Thymus (tissue), 14 donors: ENCODE results near the gene CAPN15. TPM values are rescaled to one million over a fixed set of nuclear protein-coding genes. Genes with fewer than 3 reads are reported as not detected.
"Not testable (repeated sequence)": the region's sequence is repeated elsewhere in the genome, so short reads cannot be mapped to it uniquely, and the experiment has no call there.

Experiments
- DNase-seq, 9 donors: peaks; one replicate each; pipeline ENCODE4 v3.0.0-alpha.2; 2013; ENCODE audit warnings: low spot score in 9 of 9, low read depth in 6 of 9, missing footprints in 1 of 9
- H3K27ac ChIP-seq, 2 donors: one replicate each; pipeline ENCODE4 v1.5.1; 2013; ENCODE audit warnings: control low read depth in 1 of 2, low read depth in 1 of 2, low read length in 1 of 2, mild to moderate bottlenecking in 1 of 2, moderate library complexity in 1 of 2
- H3K27me3 ChIP-seq, 2 donors: one replicate each; pipeline ENCODE4 v1.5.1; 2013; ENCODE audit warnings: low read length in 1 of 2; ENCODE audit not compliant: control insufficient read depth in 2 of 2, insufficient read depth in 1 of 2
- H3K36me3 ChIP-seq, 2 donors: one replicate each; pipeline ENCODE4 v1.5.1; 2013; ENCODE audit warnings: low read length in 1 of 2, mild to moderate bottlenecking in 1 of 2, moderate library complexity in 1 of 2; ENCODE audit not compliant: control insufficient read depth in 2 of 2, insufficient read depth in 2 of 2
- H3K4me1 ChIP-seq, 2 donors: one replicate each; pipeline ENCODE4 v1.5.1; 2013; ENCODE audit warnings: low read length in 2 of 2; ENCODE audit not compliant: control insufficient read depth in 2 of 2, insufficient read depth in 2 of 2
- H3K4me3 ChIP-seq, 2 donors: one replicate each; pipeline ENCODE4 v1.5.1; 2013; ENCODE audit warnings: low read length in 2 of 2, control low read depth in 1 of 2, mild to moderate bottlenecking in 1 of 2
- H3K9me3 ChIP-seq, 2 donors: one replicate each; pipeline ENCODE4 v1.5.1; 2013; ENCODE audit warnings: low read length in 1 of 2, mild to moderate bottlenecking in 1 of 2; ENCODE audit not compliant: control insufficient read depth in 2 of 2, insufficient read depth in 1 of 2
- WGBS: extraction: QIAGEN DNeasy Blood & Tissue Kit; methylation state at CpG from one replicate; pipeline ENCODE4 v1.1.7; 2013; 5-methylcytosine and 5-hydroxymethylcytosine counted together
- long read RNA-seq, 10 donors: transcript quantifications; one replicate each; lab custom pipeline, GENCODE V29; 2026
- polyA plus RNA-seq: library from polyadenylated mRNA; stranded (reverse); fragments of 200-250 nt; gene quantifications from one replicate; pipeline ENCODE4 v1.2.3, GENCODE V29; 2013
- total RNA-seq: library from RNA; stranded (reverse); fragments of 120-200 nt; gene quantifications from one replicate; pipeline ENCODE4 v1.2.4, GENCODE V29; 2013
- donor health status: healthy.

The CAPN15 gene
- 16.8 TPM for total RNA-seq
- polyA plus RNA-seq, result 40.4 TPM
- long read RNA-seq, donor 1, result 0 reads
- long read RNA-seq, donor 2, result 0 reads
- long read RNA-seq, donor 3, partial matches to known transcripts, result 0 of 1 reads
- long read RNA-seq, donor 3, other reads (novel, unspliced or antisense), result 0 of 1 reads
- long read RNA-seq, donor 4, partial matches to known transcripts, result 0 of 1 reads
- long read RNA-seq, donor 4, other reads (novel, unspliced or antisense), result 0 of 1 reads
- long read RNA-seq, donor 5, full-length matches to known transcripts, result 5 of 5 reads
- long read RNA-seq, donor 5, partial matches to known transcripts, result 0 of 5 reads
- long read RNA-seq, donor 5, other reads (novel, unspliced or antisense), result 0 of 5 reads
- long read RNA-seq, donor 6, partial matches to known transcripts, result 0 of 5 reads
- long read RNA-seq, donor 6, other reads (novel, unspliced or antisense), result 0 of 5 reads
- long read RNA-seq, donor 7, result 0 reads
- long read RNA-seq, donor 8, partial matches to known transcripts, result 0 of 1 reads
- long read RNA-seq, donor 8, other reads (novel, unspliced or antisense), result 0 of 1 reads
- long read RNA-seq, donor 9, partial matches to known transcripts, result 0 of 2 reads
- long read RNA-seq, donor 9, other reads (novel, unspliced or antisense), result 0 of 2 reads
- long read RNA-seq, donor 10, partial matches to known transcripts, result 0 of 1 reads
- long read RNA-seq, donor 10, other reads (novel, unspliced or antisense), result 0 of 1 reads

- H3K4me1 ChIP-seq, result peaks cover 16 to 33% of the 10 kb centered on the region in 2 donors
- peak within 1 kb of the TSS; percentile 64 to 87 for H3K4me3 ChIP-seq
- H3K9me3 ChIP-seq, result no peaks in the 10 kb centered on the region
- peak within 1 kb of the TSS; percentile 89 to 98 for H3K27ac ChIP-seq
- WGBS, result under 1% methylated on average over 129 of the region's 129 CpGs
- no peaks in the 10 kb centered on the region for H3K36me3 ChIP-seq
- peak; percentile 50 to 92 (median 78) for DNase-seq
- no peaks in the 10 kb centered on the region for H3K27me3 ChIP-seq
Observed at GRCh38 chr16:527015-527903, at the start of gene CAPN15. CAPN15 (plus strand) TSS chr16:527712; CDS start chr16:546839, 19,127 bp downstream.

DNA sequence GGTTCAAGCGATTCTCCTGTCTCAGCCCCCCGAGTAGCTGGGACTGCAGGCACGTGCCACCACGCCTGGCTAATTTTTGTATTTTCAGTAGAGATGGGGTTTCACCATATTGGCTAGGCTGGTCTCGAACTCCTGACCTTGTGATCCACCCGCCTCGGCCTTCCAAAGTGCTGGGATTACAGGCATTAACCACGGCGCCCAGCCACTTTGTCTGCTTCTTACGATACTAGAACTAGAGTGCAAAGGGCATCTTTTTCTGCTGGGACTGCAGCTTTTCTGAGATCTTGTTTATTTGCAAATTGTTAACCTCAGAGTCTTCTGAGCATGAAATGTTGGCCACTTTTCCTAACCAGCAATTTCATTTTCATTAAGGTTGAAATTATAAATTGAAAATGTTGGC is 49.2 kb upstream of the CAPN15 start:
- not testable (repeated sequence) for H3K4me3 ChIP-seq, H3K27ac ChIP-seq, DNase-seq, H3K27me3 ChIP-seq, H3K4me1 ChIP-seq, H3K9me3 ChIP-seq
- 97% methylated on average over 10 of the region's 10 CpGs for WGBS
- peaks cover 2 to 18% of the 10 kb centered on the region in 2 donors for H3K36me3 ChIP-seq

- no peak overlapping the region for H3K4me3 ChIP-seq
- no peak overlapping the region for H3K27ac ChIP-seq
- H3K9me3 ChIP-seq, result no peaks in the 10 kb centered on the region
- WGBS, result 98% methylated on average over 31 of the region's 31 CpGs
- no peak for DNase-seq
- peaks cover 5 to 26% of the 10 kb centered on the region in 2 donors for H3K36me3 ChIP-seq
- H3K4me1 ChIP-seq, result no peaks in the 10 kb centered on the region
- H3K27me3 ChIP-seq, result no peaks in the 10 kb centered on the region
Observed at GRCh38 chr16:482468-483185, 44.9 kb upstream of the CAPN15 start.

GRCh38 chr16:483341-484075 is 44.0 kb upstream of the CAPN15 start:
- H3K9me3 ChIP-seq, result no peaks in the 10 kb centered on the region
- DNase-seq, result no peak
- H3K27ac ChIP-seq, result no peak overlapping the region
- no peaks in the 10 kb centered on the region for H3K4me1 ChIP-seq
- 97% methylated on average over 14 of the region's 14 CpGs for WGBS
- H3K36me3 ChIP-seq, result peaks cover 5 to 26% of the 10 kb centered on the region in 2 donors
- no peak overlapping the region for H3K4me3 ChIP-seq
- H3K27me3 ChIP-seq, result no peaks in the 10 kb centered on the region

DNA sequence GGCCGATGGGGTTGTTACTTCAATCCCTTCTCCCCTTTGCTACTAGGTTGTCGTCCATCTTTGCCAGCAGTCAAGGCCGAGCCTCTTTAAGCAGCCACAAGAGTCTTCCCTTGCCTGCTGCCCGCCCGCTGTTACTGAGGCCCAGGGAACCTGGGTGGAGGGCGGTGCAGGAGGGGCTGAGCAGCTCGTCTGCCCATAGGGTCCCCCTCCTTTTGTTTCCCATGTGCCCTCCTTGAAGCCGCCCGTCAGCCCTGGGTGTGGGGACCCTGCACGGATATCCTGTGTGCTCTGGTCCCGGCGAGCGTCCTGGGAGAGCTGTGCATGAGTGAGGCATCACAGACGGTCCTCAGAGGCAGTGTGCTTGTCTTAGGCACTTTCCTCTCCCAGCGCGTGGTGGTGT is 37.9 kb upstream of the CAPN15 start:
- DNase-seq, result no peak
- Histone ChIP-seq H3K9me3 (no peaks in the 10 kb centered on the region), H3K36me3 (peaks cover 17 to 19% of the 10 kb centered on the region in 2 donors), H3K4me3 (no peak overlapping the region), H3K27ac (no peak overlapping the region), H3K27me3 (no peaks in the 10 kb centered on the region), H3K4me1 (no peaks in the 10 kb centered on the region)
- WGBS, result 96% methylated on average over 16 of the region's 16 CpGs

DNA sequence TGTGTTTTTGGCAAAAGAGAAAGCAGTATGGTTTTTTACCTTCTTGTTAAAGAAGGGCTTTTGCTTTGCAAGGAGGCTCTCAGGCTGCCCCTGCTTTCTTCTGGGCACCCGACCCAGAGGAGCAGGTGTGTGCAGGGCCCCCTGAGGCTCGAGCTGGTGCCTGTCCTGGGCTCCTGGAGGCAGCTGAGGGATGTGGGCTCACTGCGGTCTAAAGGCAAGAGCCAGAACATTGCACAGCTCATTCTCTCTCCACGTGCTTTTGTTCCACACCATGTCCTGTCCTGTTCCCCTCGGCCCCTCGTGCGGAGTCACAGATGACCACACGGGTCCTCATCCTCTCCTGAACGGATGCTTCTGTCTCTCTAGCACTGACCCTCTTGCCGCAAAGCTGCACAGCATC is 36.7 kb upstream of the CAPN15 start:
- WGBS, result 97% methylated on average over 10 of the region's 10 CpGs

GRCh38 chr16:491220-491919 is 36.1 kb upstream of the CAPN15 start:
- no peaks in the 10 kb centered on the region for H3K27me3 ChIP-seq
- 97% methylated on average over 19 of the region's 19 CpGs for WGBS
- H3K9me3 ChIP-seq, result no peaks in the 10 kb centered on the region
- peaks cover 15 to 17% of the 10 kb centered on the region in 2 donors for H3K36me3 ChIP-seq
- no peak for DNase-seq
- no peak overlapping the region for H3K27ac ChIP-seq
- H3K4me3 ChIP-seq, result no peak overlapping the region
- H3K4me1 ChIP-seq, result peaks cover 0 to 3% of the 10 kb centered on the region in 2 donors

More for the DNA sequence above, 36.7 kb upstream of the CAPN15 start:
- Histone ChIP-seq H3K36me3 (peaks cover 15 to 17% of the 10 kb centered on the region in 2 donors), H3K9me3 (no peaks in the 10 kb centered on the region), H3K27me3 (no peaks in the 10 kb centered on the region), H3K4me1 (peaks cover 0 to 3% of the 10 kb centered on the region in 2 donors), H3K27ac (no peak overlapping the region), H3K4me3 (no peak overlapping the region)
- DNase-seq, result no peak
